A549 (cell line): Measurements from ENCODE around the gene ALG3. TPM values are rescaled to one million over a fixed set of nuclear protein-coding genes. Genes with fewer than 3 reads are reported as not detected.

ENCODE experiments used
- ATAC-seq, 2 experiments: fragments of 200-7000 bp in 1 of 2; fragments of >200 bp in 1 of 2; cut with Nextera tagmentation in 1 of 2; cut with Tn5 transposase in 1 of 2; 3 replicates each; pipeline versions ENCODE4 v1.8.0 to v1.9.1; 2018 to 2020; ENCODE audit warnings: mild to moderate bottlenecking in 1 of 2, moderate library complexity in 1 of 2
- CTCF ChIA-PET: fragments of 300-600 bp; sonication (Branson Sonifier 250); formaldehyde crosslinking; extraction: SDS; loops from one replicate; lab custom pipeline; 2021; ENCODE audit warnings: antibody characterized with exemption, inconsistent platforms; lab: Yijun Ruan, JAX
- POLR2A ChIA-PET: fragments of 350-600 bp; formaldehyde crosslinking; extraction: SDS; loops from one replicate; lab custom pipeline; 2021; ENCODE audit warnings: antibody characterized with exemption, inconsistent platforms; lab: Yijun Ruan, JAX
- DNase-seq, 2 experiments: peaks; one replicate each; pipeline versions ENCODE4 v3.0.0 to v3.0.0-alpha.2; 2011 to 2016; ENCODE audit warnings: low read depth in 1 of 2, low spot score in 1 of 2
- FAIRE-seq: peaks from 2 replicates; lab custom pipeline; 2011; peaks lifted over from hg19 to GRCh38; lab: Jason Lieb, UNC
- H3K27ac ChIP-seq, 2 experiments: fragments of >200 bp; sonication (Bioruptor Twin); formaldehyde crosslinking; 3 replicates each; pipeline ENCODE4 v1.5.1; 2016 to 2017
- H3K4me1 ChIP-seq: fragments of >200 bp; sonication (Bioruptor Twin); formaldehyde crosslinking; 3 replicates; pipeline ENCODE4 v1.6.1; 2016
- H3K4me2 ChIP-seq: fragments of >200 bp; sonication (Bioruptor Twin); formaldehyde crosslinking; 3 replicates; pipeline ENCODE4 v1.6.1; 2016
- H3K4me3 ChIP-seq: fragments of >200 bp; sonication (Bioruptor Twin); formaldehyde crosslinking; 3 replicates; pipeline ENCODE4 v1.5.1; 2016
- H3K9me3 ChIP-seq: fragments of >200 bp; sonication (Bioruptor Twin); formaldehyde crosslinking; 3 replicates; pipeline ENCODE4 v1.6.1; 2016
- CBX2 ChIP-seq: fragments of 200-600 bp; sonication (generic); IDR thresholded peaks from 2 replicates; pipeline ENCODE4 v1.6.1; 2016; ENCODE audit warnings: low read depth, mild to moderate bottlenecking, borderline replicate concordance
- CBX8 ChIP-seq: fragments of 200-600 bp; sonication (generic); IDR thresholded peaks from 2 replicates; pipeline ENCODE4 v1.6.1; 2016
- FOSB ChIP-seq: fragments of 250-450 bp; sonication (Bioruptor Pico); IDR thresholded peaks from 2 replicates; pipeline ENCODE4 v1.5.0; 2020; ENCODE audit warnings: mild to moderate bottlenecking, moderate library complexity
- FOSL2 ChIP-seq, 2 experiments: fragments of 450-650 bp in 1 of 2; fragments of >200 bp in 1 of 2; sonication (Bioruptor Twin) in 1 of 2; formaldehyde crosslinking; IDR thresholded peaks; 2 replicates each; pipeline versions ENCODE4 v1.5.0 to v1.6.1; 2016 to 2020; ENCODE audit warnings: mild to moderate bottlenecking in 1 of 2, moderate library complexity in 1 of 2
- HMGXB4 ChIP-seq: fragments of 250-450 bp; sonication (Bioruptor Pico); IDR thresholded peaks from 2 replicates; pipeline ENCODE4 v1.5.0; 2021; ENCODE audit warnings: mild to moderate bottlenecking, moderate library complexity, borderline replicate concordance
- HOXB13 ChIP-seq: fragments of 250-450 bp; sonication (Bioruptor Pico); IDR thresholded peaks from 2 replicates; pipeline ENCODE4 v1.5.0; 2020; ENCODE audit warnings: low read depth, mild to moderate bottlenecking, moderate library complexity
- HOXB5 ChIP-seq: fragments of 250-450 bp; sonication (Bioruptor Pico); IDR thresholded peaks from 2 replicates; pipeline ENCODE4 v1.5.0; 2020; ENCODE audit warnings: mild to moderate bottlenecking, moderate library complexity
- KDM1A ChIP-seq: fragments of 200-600 bp; sonication (generic); IDR thresholded peaks from 2 replicates; pipeline ENCODE4 v1.6.1; 2016; ENCODE audit warnings: low read depth, mild to moderate bottlenecking
- MAFK ChIP-seq: fragments of 450-650 bp; IDR thresholded peaks from 2 replicates; pipeline ENCODE4 v1.6.1; 2014; ENCODE audit not compliant: partially characterized antibody
- MAX ChIP-seq: IDR thresholded peaks from 2 replicates; pipeline ENCODE4 v1.6.1; 2012
- MAZ ChIP-seq: fragments of 150-350 bp; IDR thresholded peaks from 2 replicates; pipeline ENCODE4 v1.6.1; 2014; ENCODE audit warnings: antibody characterized with exemption, low read depth, low read length, borderline replicate concordance
- NFE2L2 ChIP-seq: fragments of 150-350 bp; conservative IDR thresholded peaks from 2 replicates; pipeline ENCODE4 v1.6.1; 2014; ENCODE audit warnings: low read length
- NR3C1 ChIP-seq: fragments of >200 bp; sonication (Bioruptor Twin); formaldehyde crosslinking; IDR thresholded peaks from 3 replicates; pipeline ENCODE4 v1.6.1; 2017
- PBX3 ChIP-seq: IDR thresholded peaks from 2 replicates; pipeline ENCODE4 v1.6.1; 2012
- POLR2A ChIP-seq: IDR thresholded peaks from 2 replicates; pipeline ENCODE4 v1.6.1; 2012; ENCODE audit warnings: mild to moderate bottlenecking, low read length
- RARB ChIP-seq: fragments of 250-450 bp; sonication (Bioruptor Pico); IDR thresholded peaks from 2 replicates; pipeline ENCODE4 v1.8.0; 2021; ENCODE audit warnings: mild to moderate bottlenecking, moderate library complexity
- RCOR1 ChIP-seq: fragments of 150-350 bp; IDR thresholded peaks from 2 replicates; pipeline ENCODE4 v1.6.1; 2014; ENCODE audit warnings: antibody characterized with exemption, low read length, low read depth
- REST ChIP-seq: fragments of 200-600 bp; sonication (generic); IDR thresholded peaks from 2 replicates; pipeline ENCODE4 v1.6.1; 2016; ENCODE audit warnings: antibody characterized with exemption, mild to moderate bottlenecking, moderate library complexity
- RFX5 ChIP-seq: fragments of 450-650 bp; IDR thresholded peaks from 2 replicates; pipeline ENCODE4 v1.7.1; 2014; ENCODE audit warnings: antibody characterized with exemption, mild to moderate bottlenecking, moderate library complexity
- SREBF2 ChIP-seq: fragments of 450-650 bp; IDR thresholded peaks from 2 replicates; pipeline ENCODE4 v1.6.1; 2014; ENCODE audit warnings: mild to moderate bottlenecking, moderate library complexity
- USF2 ChIP-seq: fragments of 450-650 bp; IDR thresholded peaks from 2 replicates; pipeline ENCODE4 v1.6.1; 2014; ENCODE audit warnings: antibody characterized with exemption
- ZNF302 ChIP-seq: fragments of 250-450 bp; sonication (Bioruptor Pico); IDR thresholded peaks from 2 replicates; pipeline ENCODE4 v1.9.0; 2021; ENCODE audit warnings: inconsistent platforms, mild to moderate bottlenecking, moderate library complexity
- WGBS: methylation state at CpG from one replicate; pipeline ENCODE4 v1.1.6; 2017; ENCODE audit errors: missing lambda C conversion rate; 5-methylcytosine and 5-hydroxymethylcytosine counted together
- polyA plus RNA-seq, 4 experiments: library from polyadenylated mRNA; depleted of rRNA in 3 of 4; stranded (reverse); fragments of >200 nt; fragmentation: RNase III in 1 of 4; extraction: RNeasy Plus Mini Kit Qiagen cat#74134 plus additional on column Dnase treatment in 1 of 4; gene quantifications; 2 replicates in 3 of 4; 3 replicates in 1 of 4; pipeline ENCODE4 v1.2.3, GENCODE V29; 2011 to 2017
- TF ChIP-seq, protein P1 (sequence below): fragments of >200 bp; sonication (Bioruptor Twin); formaldehyde crosslinking; IDR thresholded peaks from 3 replicates; pipeline ENCODE4 v1.6.1; 2016
- TF ChIP-seq, protein P2 (sequence below): fragments of >200 bp; sonication (Bioruptor Twin); formaldehyde crosslinking; IDR thresholded peaks from 2 replicates; pipeline ENCODE4 v1.6.1; 2016

The ALG3 gene
- polyA plus RNA-seq, 2 of the 4 experiments (the other 2 are of a cell fraction): 49.1 to 59.6 TPM

DNA sequence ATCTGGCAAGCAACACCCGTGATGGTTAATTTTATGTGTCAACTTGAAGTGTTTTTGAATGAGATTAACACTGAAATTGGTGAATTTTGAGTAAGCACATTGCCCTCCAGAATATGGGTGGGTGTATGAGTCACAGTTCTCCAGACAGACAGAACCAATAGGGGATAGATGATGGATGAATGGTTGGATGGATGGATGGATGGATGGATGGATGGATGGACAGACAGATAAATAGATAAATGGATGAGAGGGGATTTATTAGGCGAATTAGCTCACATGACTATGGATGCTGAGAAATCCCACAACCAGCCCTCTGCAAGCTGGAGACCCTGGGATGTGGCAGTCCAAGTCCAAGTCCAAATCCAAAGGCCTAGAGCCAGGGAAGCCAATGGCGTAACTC is 24.8 kb downstream of the ALG3 start:
- Histone ChIP-seq H3K4me2 (no peak overlapping the region), H3K4me3 (no peak overlapping the region), H3K27ac (no peak overlapping the region), H3K9me3 (no peaks in the 10 kb centered on the region), H3K4me1 (no peaks in the 10 kb centered on the region)
- ATAC-seq (no peak), FAIRE-seq (no peak), DNase-seq (no peak)
- POLR2A ChIA-PET: no interaction called here
- TF ChIP-seq RARB (CRISPR knock-in tag) (no peak), RCOR1 (no peak), USF2 (no peak), NR3C1 (no peak), HOXB5 (CRISPR knock-in tag) (no peak), MAZ (no peak), REST (no peak), KDM1A (no peak), HMGXB4 (CRISPR knock-in tag) (no peak), NFE2L2 (no peak), HOXB13 (CRISPR knock-in tag) (no peak), ZNF302 (CRISPR knock-in tag) (no peak), CBX2 (no peak), RFX5 (no peak), FOSL2 (IDR thresholded peaks at IDR 0.05) (no peak), FOSL2 (CRISPR knock-in tag; IDR thresholded peaks at IDR 0.05) (no peak), POLR2A (no peak), MAX (no peak)
- TF ChIP-seq, protein P1, sequence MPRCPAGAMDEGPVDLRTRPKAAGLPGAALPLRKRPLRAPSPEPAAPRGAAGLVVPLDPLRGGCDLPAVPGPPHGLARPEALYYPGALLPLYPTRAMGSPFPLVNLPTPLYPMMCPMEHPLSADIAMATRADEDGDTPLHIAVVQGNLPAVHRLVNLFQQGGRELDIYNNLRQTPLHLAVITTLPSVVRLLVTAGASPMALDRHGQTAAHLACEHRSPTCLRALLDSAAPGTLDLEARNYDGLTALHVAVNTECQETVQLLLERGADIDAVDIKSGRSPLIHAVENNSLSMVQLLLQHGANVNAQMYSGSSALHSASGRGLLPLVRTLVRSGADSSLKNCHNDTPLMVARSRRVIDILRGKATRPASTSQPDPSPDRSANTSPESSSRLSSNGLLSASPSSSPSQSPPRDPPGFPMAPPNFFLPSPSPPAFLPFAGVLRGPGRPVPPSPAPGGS: no peak
- WGBS: 45% methylated on average over 3 of the region's 3 CpGs
- CTCF ChIA-PET: no interaction called here

- no peaks in the 10 kb centered on the region for H3K4me1 ChIP-seq
- H3K27ac ChIP-seq: no peak overlapping the region
- no peaks in the 10 kb centered on the region for H3K9me3 ChIP-seq
- no peak for TF ChIP-seq CBX8
- TF ChIP-seq FOSB (CRISPR knock-in tag): no peak
- TF ChIP-seq PBX3: no peak
- no peak for TF ChIP-seq SREBF2
- TF ChIP-seq NR3C1: no peak
- TF ChIP-seq MAFK: no peak
- TF ChIP-seq RFX5: no peak
- TF ChIP-seq, protein P2, sequence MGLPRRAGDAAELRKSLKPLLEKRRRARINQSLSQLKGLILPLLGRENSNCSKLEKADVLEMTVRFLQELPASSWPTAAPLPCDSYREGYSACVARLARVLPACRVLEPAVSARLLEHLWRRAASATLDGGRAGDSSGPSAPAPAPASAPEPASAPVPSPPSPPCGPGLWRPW: no peak
- WGBS: 3% methylated on average over 3 of the region's 3 CpGs
- ChIA-PET POLR2A (no interaction called here), CTCF (interaction anchor here (0.9 to 1.1 kb wide), 2 partner anchors 9 to 327 kb away, joined by 3 to 4 read pairs; no protein-coding TSS in a partner anchor)
- no peak overlapping the region for H3K4me3 ChIP-seq
- FAIRE-seq: no peak
- no peak for ATAC-seq
- H3K4me2 ChIP-seq: no peak overlapping the region
- no peak for DNase-seq
Measured at GRCh38 chr3:184222521-184222920, 26.2 kb downstream of the ALG3 start.
